Body of pancreas (tissue), 4 donors: Measurements from ENCODE around the gene GPR35. TPM values are rescaled to one million over a fixed set of nuclear protein-coding genes. Genes with fewer than 3 reads are reported as not detected.

Source experiments
- ATAC-seq: fragments of 150-250 bp; one replicate; pipeline ENCODE4 v1.9.1; 2016
- DNase-seq, 4 donors: peaks; one replicate each; pipeline ENCODE4 v3.0.0-alpha.2; 2019
- H3K27ac ChIP-seq, 4 donors: fragments of 200-600 bp; sonication (generic); 1 replicate in 3 of 4; 2 replicates in 1 of 4; pipeline versions ENCODE4 v1.5.1 to v1.6.1; 2016 to 2019; ENCODE audit warnings: mild to moderate bottlenecking in 1 of 4, mixed read lengths in 1 of 4, moderate library complexity in 1 of 4
- H3K27me3 ChIP-seq, 2 donors: fragments of 200-600 bp; sonication (generic); one replicate each; pipeline ENCODE4 v1.6.0; 2016; ENCODE audit warnings: mild to moderate bottlenecking in 1 of 2
- H3K36me3 ChIP-seq, 2 donors: fragments of 200-600 bp; sonication (generic); replicated peaks in 1 of 2; 2 replicates each; pipeline ENCODE4 v1.5.1; 2016; ENCODE audit warnings: low read depth in 2 of 2; ENCODE audit not compliant: insufficient read depth in 1 of 2
- H3K4me1 ChIP-seq: fragments of 200-600 bp; sonication (generic); one replicate; pipeline ENCODE4 v1.6.0; 2016
- H3K4me3 ChIP-seq, 2 donors: fragments of 200-600 bp; sonication (generic); 1 replicate in 1 of 2; 2 replicates in 1 of 2; pipeline ENCODE4 v1.5.1; 2016 to 2019
- H3K9me3 ChIP-seq, 3 donors: fragments of 200-600 bp; sonication (generic); 1 replicate in 2 of 3; 2 replicates in 1 of 3; pipeline ENCODE4 v1.5.1; 2016
- CTCF ChIP-seq, 7 experiments: fragments of 450-650 bp in 4 of 7; fragments of 200-600 bp in 3 of 7; sonication (generic) in 3 of 7; IDR thresholded peaks; one replicate each; pipeline ENCODE4 v1.5.1; 2016 to 2019; ENCODE audit warnings: antibody characterized with exemption in 7 of 7
- POLR2A ChIP-seq, 3 donors: fragments of 450-650 bp; IDR thresholded peaks; one replicate each; pipeline ENCODE4 v1.6.1; 2016; ENCODE audit warnings: antibody characterized with exemption in 3 of 3, mild to moderate bottlenecking in 2 of 3
- WGBS, 2 donors: methylation state at CpG; one replicate each; pipeline ENCODE4 v1.1.5; 2017; 5-methylcytosine and 5-hydroxymethylcytosine counted together
- intact Hi-C: fragments of 100-400 bp; cut with DNase I; formaldehyde crosslinking; loops from one replicate; pipeline ENCODE4 v1.15.1; 2023
- total RNA-seq, 2 donors: library from RNA; depleted of rRNA; stranded (reverse); fragments of >200 nt; gene quantifications; one replicate each; pipeline ENCODE4 v1.1.0, GENCODE V29; 2016

GPR35 gene
- total RNA-seq, 2 donors from 2014 or later, result 0.33 to 3.4 TPM

DNA sequence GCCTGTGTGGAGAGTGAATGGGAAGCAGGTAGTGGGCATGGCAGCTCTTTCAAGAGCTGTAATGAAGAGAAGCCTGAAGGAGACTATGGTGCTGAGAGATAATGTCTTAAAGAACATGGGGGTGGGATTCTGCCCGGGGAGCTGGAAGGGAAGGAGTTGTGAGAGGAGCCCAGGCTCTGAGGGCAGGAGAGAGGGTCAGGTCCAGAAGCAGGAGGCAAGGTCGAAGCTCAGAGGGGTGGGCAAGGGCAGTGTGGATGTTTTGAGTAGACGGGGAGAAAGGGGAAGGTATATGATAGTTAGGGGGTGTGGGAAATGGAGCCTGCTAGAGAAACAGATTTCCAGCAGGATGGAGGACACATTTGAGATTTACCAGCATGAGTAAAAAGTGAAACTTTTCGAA, 36.6 kb upstream of the GPR35 start:
- Histone ChIP-seq H3K4me3 (no peak overlapping the region), H3K27ac (no peak overlapping the region), H3K36me3 (no peaks in the 10 kb centered on the region), H3K4me1 (peaks cover 32% of the 10 kb centered on the region), H3K27me3 (no peaks in the 10 kb centered on the region), H3K9me3 (no peaks in the 10 kb centered on the region)
- WGBS, 2 donors, result 66 to 72% methylated on average over 4 of the region's 4 CpGs
- peak in 1 of 4 donors; percentile 7 for DNase-seq
- TF ChIP-seq POLR2A (IDR thresholded peaks at IDR 0.05), result no peak
- ATAC-seq, result no peak
- intact Hi-C loops, result no loop called here

DNA sequence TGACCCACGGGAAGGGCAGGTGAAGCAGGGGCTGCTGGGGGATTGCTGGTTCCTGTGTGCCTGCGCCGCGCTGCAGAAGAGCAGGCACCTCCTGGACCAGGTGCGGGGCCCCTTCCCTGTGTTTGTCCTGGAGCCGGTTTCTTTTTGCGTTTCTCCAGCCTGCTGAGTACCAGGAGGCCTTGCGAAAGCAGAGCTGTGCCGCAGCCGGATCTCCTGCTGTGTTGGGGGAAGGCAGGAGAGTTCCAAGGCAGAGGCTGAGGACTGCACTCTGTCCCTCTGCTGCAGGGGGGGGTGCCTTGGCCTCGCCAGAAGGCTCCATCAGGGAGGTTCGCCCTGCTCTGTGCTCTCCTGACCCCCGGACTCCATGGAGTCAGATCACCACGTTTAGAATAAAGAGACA, 35.9 kb upstream of the GPR35 start:
- H3K4me1 ChIP-seq, result peaks cover 27% of the 10 kb centered on the region
- no peak for ATAC-seq
- DNase-seq, result peak in 1 of 4 donors; percentile 7
- no peaks in the 10 kb centered on the region for H3K9me3 ChIP-seq
- no peak overlapping the region for H3K27ac ChIP-seq
- H3K36me3 ChIP-seq, result no peaks in the 10 kb centered on the region
- TF ChIP-seq CTCF (IDR thresholded peaks at IDR 0.05) (no peak), POLR2A (IDR thresholded peaks at IDR 0.05) (no peak)
- H3K4me3 ChIP-seq, result no peak overlapping the region
- H3K27me3 ChIP-seq, result no peaks in the 10 kb centered on the region
- intact Hi-C loops, result no loop called here
- 76 to 83% methylated on average over 7 to 10 of the region's 14 CpGs for WGBS, 2 donors

DNA sequence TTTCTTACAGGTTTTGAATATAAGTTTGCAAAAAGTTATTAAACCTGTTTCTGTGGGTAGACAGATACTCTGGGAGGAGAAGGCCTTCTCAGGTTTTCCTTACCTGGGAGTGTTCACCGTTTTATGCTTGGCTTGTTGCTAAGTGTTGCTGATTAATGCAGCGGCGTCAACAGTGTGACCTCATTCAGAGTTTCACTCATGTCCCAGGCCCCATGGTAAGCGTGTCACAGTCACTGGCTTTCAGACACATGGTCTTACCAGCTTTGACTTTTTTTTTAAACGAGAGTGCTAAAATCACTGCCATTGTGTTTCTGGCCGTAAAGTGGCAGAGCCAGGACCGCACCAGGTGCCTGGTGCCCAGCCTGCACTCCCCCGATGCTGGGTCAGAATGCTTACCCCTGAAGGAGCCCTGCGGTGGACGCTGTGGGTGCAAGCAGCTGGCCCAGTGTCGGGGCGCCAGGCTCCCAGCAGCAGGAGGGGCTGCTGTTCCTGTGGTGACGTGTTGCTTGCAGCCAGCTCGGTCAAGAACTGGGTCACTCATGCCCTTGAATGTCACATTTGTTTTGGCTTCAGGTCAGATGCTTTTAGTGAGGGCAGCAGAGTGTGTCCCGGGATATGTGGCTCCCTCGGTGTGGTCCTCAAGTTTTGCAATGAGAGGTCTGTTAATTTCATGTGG, 35.3 kb upstream of the GPR35 start:
- 71 to 88% methylated on average over 5 to 16 of the region's 16 CpGs for WGBS, 2 donors
- intact Hi-C loops, result no loop called here
- peaks cover 21% of the 10 kb centered on the region for H3K4me1 ChIP-seq
- no peak for TF ChIP-seq POLR2A (IDR thresholded peaks at IDR 0.05)
- TF ChIP-seq CTCF (IDR thresholded peaks at IDR 0.05), result no peak
- no peak for DNase-seq
- no peaks in the 10 kb centered on the region for H3K36me3 ChIP-seq
- no peak overlapping the region for H3K27ac ChIP-seq
- H3K9me3 ChIP-seq, result no peaks in the 10 kb centered on the region
- ATAC-seq, result no peak
- no peak overlapping the region for H3K4me3 ChIP-seq
- no peaks in the 10 kb centered on the region for H3K27me3 ChIP-seq

DNA sequence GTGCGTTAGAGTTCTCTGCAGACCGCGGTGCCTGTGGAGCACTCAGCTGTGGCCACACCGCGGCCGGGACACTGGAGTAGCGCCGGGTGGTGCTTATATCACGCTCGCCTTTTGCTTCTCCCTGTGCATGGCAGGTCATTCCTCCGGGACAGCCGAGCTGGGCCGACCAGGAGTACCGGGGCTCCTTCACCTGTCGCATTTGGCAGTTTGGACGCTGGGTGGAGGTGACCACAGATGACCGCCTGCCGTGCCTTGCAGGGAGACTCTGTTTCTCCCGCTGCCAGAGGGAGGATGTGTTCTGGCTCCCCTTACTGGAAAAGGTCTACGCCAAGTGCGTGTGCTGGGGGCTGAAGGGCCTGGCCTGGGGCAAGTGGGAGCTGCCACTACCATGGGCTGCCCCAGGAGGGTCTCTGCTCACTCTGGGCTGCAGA, 34.6 kb upstream of the GPR35 start:
- no peaks in the 10 kb centered on the region for H3K36me3 ChIP-seq
- TF ChIP-seq CTCF (IDR thresholded peaks at IDR 0.05), result no peak
- TF ChIP-seq POLR2A (IDR thresholded peaks at IDR 0.05), result no peak
- H3K27me3 ChIP-seq, result no peaks in the 10 kb centered on the region
- no peak for DNase-seq
- H3K9me3 ChIP-seq, result no peaks in the 10 kb centered on the region
- H3K4me3 ChIP-seq, result no peak overlapping the region
- WGBS, 2 donors, result 81 to 92% methylated on average over 7 to 20 of the region's 21 CpGs
- intact Hi-C loops, result no loop called here
- no peak for ATAC-seq
- peaks cover 15% of the 10 kb centered on the region for H3K4me1 ChIP-seq
- H3K27ac ChIP-seq, result no peak overlapping the region

DNA sequence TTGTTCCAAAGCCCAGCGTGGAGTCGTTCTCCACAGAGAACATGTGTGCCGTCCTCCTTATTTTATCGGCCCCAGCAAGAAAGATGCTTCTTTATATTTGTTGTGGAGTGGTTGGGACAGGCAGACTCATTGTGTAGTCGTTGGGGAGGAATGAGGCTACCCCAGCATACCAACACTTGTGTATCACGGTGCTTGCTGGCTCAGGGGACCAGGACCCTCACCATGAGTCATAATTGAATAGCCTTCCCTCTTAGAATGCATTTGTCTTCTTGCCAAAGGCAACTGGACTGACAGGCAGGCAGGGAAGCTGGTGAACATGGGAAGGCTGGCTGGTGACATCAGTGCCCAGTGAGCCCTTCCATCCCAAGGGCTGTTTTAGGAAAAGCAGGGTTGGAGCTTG, 34.1 kb upstream of the GPR35 start:
- intact Hi-C loops, result no loop called here
- H3K9me3 ChIP-seq, result no peaks in the 10 kb centered on the region
- H3K4me3 ChIP-seq, result no peak overlapping the region
- 85 to 89% methylated on average over 6 of the region's 6 CpGs for WGBS, 2 donors
- no peak overlapping the region for H3K27ac ChIP-seq
- peaks cover 15% of the 10 kb centered on the region for H3K4me1 ChIP-seq
- TF ChIP-seq CTCF (IDR thresholded peaks at IDR 0.05) (no peak), POLR2A (IDR thresholded peaks at IDR 0.05) (no peak)
- H3K27me3 ChIP-seq, result no peaks in the 10 kb centered on the region
- no peaks in the 10 kb centered on the region for H3K36me3 ChIP-seq
- ATAC-seq, result no peak
- DNase-seq, result no peak
